ENCODE data around the gene ABCC3.

The ABCC3 gene

GRCh38 chr17:50636804-50637195, 2.1 kb downstream of the ABCC3 start:
- peaks cover 15% of the 10 kb centered on the region for H3K27me3 Mint-ChIP-seq
- peak overlapping the region; percentile 79 for H3K27ac Mint-ChIP-seq
- no peaks in the 10 kb centered on the region for H3K9me3 Mint-ChIP-seq
- peaks cover 92% of the 10 kb centered on the region for H3K4me1 Mint-ChIP-seq (ENCODE audit: low read depth)
- H3K4me3 Mint-ChIP-seq = peak overlapping the region; percentile 13
- peaks cover 11% of the 10 kb centered on the region for H3K36me3 Mint-ChIP-seq (ENCODE audit: low read depth)
- intact Hi-C loops (cut with micrococcal nuclease) = loop anchor here (10.0 kb wide), 1 partner anchor 68 kb away; the partner anchor contains the start of gene ANKRD40

- intact Hi-C loops (cut with micrococcal nuclease) = loop anchor here (10.0 kb wide), 1 partner anchor 67 kb away; the partner anchor contains the start of gene ANKRD40
- H3K27me3 Mint-ChIP-seq = peaks cover 6% of the 10 kb centered on the region
- peaks cover 21% of the 10 kb centered on the region for H3K36me3 Mint-ChIP-seq (ENCODE audit: low read depth)
- H3K4me3 Mint-ChIP-seq = no peak overlapping the region
- peak overlapping the region; percentile 89 for H3K27ac Mint-ChIP-seq
- H3K4me1 Mint-ChIP-seq (ENCODE audit: low read depth) = peaks cover 92% of the 10 kb centered on the region
- no peaks in the 10 kb centered on the region for H3K9me3 Mint-ChIP-seq
Observed at GRCh38 chr17:50637829-50638605, 3.3 kb downstream of the ABCC3 start.

GRCh38 chr17:50638606-50638965, 3.9 kb downstream of the ABCC3 start:
- Mint-ChIP-seq H3K27me3 (peaks cover 1% of the 10 kb centered on the region), H3K9me3 (no peaks in the 10 kb centered on the region), H3K4me3 (no peak overlapping the region), H3K4me1 (ENCODE audit: low read depth) (peaks cover 92% of the 10 kb centered on the region), H3K36me3 (ENCODE audit: low read depth) (peaks cover 26% of the 10 kb centered on the region), H3K27ac (peak overlapping the region; percentile 89)
- intact Hi-C loops (cut with micrococcal nuclease) = loop anchor here (10.0 kb wide), 1 partner anchor 66 kb away; the partner anchor contains the start of gene ANKRD40

GRCh38 chr17:50638966-50639713, 4.5 kb downstream of the ABCC3 start:
- H3K36me3 Mint-ChIP-seq (ENCODE audit: low read depth) = peaks cover 30% of the 10 kb centered on the region
- no peaks in the 10 kb centered on the region for H3K9me3 Mint-ChIP-seq
- no peaks in the 10 kb centered on the region for H3K27me3 Mint-ChIP-seq
- peak overlapping the region; percentile 89 for H3K27ac Mint-ChIP-seq
- peak overlapping the region; percentile 9 for H3K4me3 Mint-ChIP-seq
- intact Hi-C loops (cut with micrococcal nuclease) = loop anchor here (10.0 kb wide), 1 partner anchor 66 kb away; the partner anchor contains the start of gene ANKRD40
- peaks cover 91% of the 10 kb centered on the region for H3K4me1 Mint-ChIP-seq (ENCODE audit: low read depth)

GRCh38 chr17:50640686-50641351, 6.1 kb downstream of the ABCC3 start:
- Mint-ChIP-seq H3K27ac (peak overlapping the region; percentile 89), H3K36me3 (ENCODE audit: low read depth) (peaks cover 30% of the 10 kb centered on the region), H3K4me3 (peak overlapping the region; percentile 34), H3K9me3 (no peaks in the 10 kb centered on the region), H3K4me1 (ENCODE audit: low read depth) (peaks cover 80% of the 10 kb centered on the region), H3K27me3 (no peaks in the 10 kb centered on the region)
- intact Hi-C loops (cut with micrococcal nuclease) = no loop called here

- peak overlapping the region; percentile 34 for H3K4me3 Mint-ChIP-seq
- H3K9me3 Mint-ChIP-seq = no peaks in the 10 kb centered on the region
- H3K4me1 Mint-ChIP-seq (ENCODE audit: low read depth) = peaks cover 80% of the 10 kb centered on the region
- no peaks in the 10 kb centered on the region for H3K27me3 Mint-ChIP-seq
- H3K36me3 Mint-ChIP-seq (ENCODE audit: low read depth) = peaks cover 32% of the 10 kb centered on the region
- intact Hi-C loops (cut with micrococcal nuclease) = no loop called here
- peak overlapping the region; percentile 89 for H3K27ac Mint-ChIP-seq
Observed at GRCh38 chr17:50641357-50641756, 6.7 kb downstream of the ABCC3 start.

- peaks cover 1% of the 10 kb centered on the region for H3K27me3 Mint-ChIP-seq
Observed at GRCh38 chr17:50642071-50642721, 7.5 kb downstream of the ABCC3 start.

GRCh38 chr17:50642722-50643656, 8.3 kb downstream of the ABCC3 start:
- peak overlapping the region; percentile 89 for H3K27ac Mint-ChIP-seq
- peaks cover 37% of the 10 kb centered on the region for H3K36me3 Mint-ChIP-seq (ENCODE audit: low read depth)
- H3K9me3 Mint-ChIP-seq = no peaks in the 10 kb centered on the region
- intact Hi-C loops (cut with micrococcal nuclease) = no loop called here
- peaks cover 5% of the 10 kb centered on the region for H3K27me3 Mint-ChIP-seq
- H3K4me3 Mint-ChIP-seq = no peak overlapping the region
- peaks cover 72% of the 10 kb centered on the region for H3K4me1 Mint-ChIP-seq (ENCODE audit: low read depth)

More at GRCh38 chr17:50642071-50642721, 7.5 kb downstream of the ABCC3 start:
- H3K4me3 Mint-ChIP-seq = no peak overlapping the region
- peaks cover 76% of the 10 kb centered on the region for H3K4me1 Mint-ChIP-seq (ENCODE audit: low read depth)
- H3K36me3 Mint-ChIP-seq (ENCODE audit: low read depth) = peaks cover 36% of the 10 kb centered on the region
- intact Hi-C loops (cut with micrococcal nuclease) = no loop called here
- H3K27ac Mint-ChIP-seq = peak overlapping the region; percentile 89
- H3K9me3 Mint-ChIP-seq = no peaks in the 10 kb centered on the region

GRCh38 chr17:50645748-50646682, 11.3 kb downstream of the ABCC3 start:
- Mint-ChIP-seq H3K4me1 (ENCODE audit: low read depth) (peaks cover 44% of the 10 kb centered on the region), H3K9me3 (no peaks in the 10 kb centered on the region), H3K27me3 (peaks cover 6% of the 10 kb centered on the region), H3K4me3 (no peak overlapping the region), H3K27ac (no peak overlapping the region), H3K36me3 (ENCODE audit: low read depth) (peaks cover 43% of the 10 kb centered on the region)
- intact Hi-C loops (cut with micrococcal nuclease) = no loop called here

GRCh38 chr17:50647187-50647586, 12.5 kb downstream of the ABCC3 start:
- Mint-ChIP-seq H3K27ac (peak overlapping the region; percentile 30), H3K4me1 (ENCODE audit: low read depth) (peaks cover 32% of the 10 kb centered on the region), H3K9me3 (no peaks in the 10 kb centered on the region), H3K36me3 (ENCODE audit: low read depth) (peaks cover 37% of the 10 kb centered on the region), H3K27me3 (peaks cover 6% of the 10 kb centered on the region), H3K4me3 (no peak overlapping the region)
- intact Hi-C loops (cut with micrococcal nuclease) = no loop called here

GRCh38 chr17:50649042-50649908, 14.6 kb downstream of the ABCC3 start:
- intact Hi-C loops (cut with micrococcal nuclease) = no loop called here

More at GRCh38 chr17:50649042-50649908, 14.6 kb downstream of the ABCC3 start:
- Mint-ChIP-seq H3K27ac (no peak overlapping the region), H3K4me1 (ENCODE audit: low read depth) (peaks cover 14% of the 10 kb centered on the region), H3K4me3 (no peak overlapping the region), H3K36me3 (ENCODE audit: low read depth) (peaks cover 21% of the 10 kb centered on the region), H3K9me3 (no peaks in the 10 kb centered on the region), H3K27me3 (peaks cover 9% of the 10 kb centered on the region)
